ENCODE measurements around the gene TMEM203.

DNA sequence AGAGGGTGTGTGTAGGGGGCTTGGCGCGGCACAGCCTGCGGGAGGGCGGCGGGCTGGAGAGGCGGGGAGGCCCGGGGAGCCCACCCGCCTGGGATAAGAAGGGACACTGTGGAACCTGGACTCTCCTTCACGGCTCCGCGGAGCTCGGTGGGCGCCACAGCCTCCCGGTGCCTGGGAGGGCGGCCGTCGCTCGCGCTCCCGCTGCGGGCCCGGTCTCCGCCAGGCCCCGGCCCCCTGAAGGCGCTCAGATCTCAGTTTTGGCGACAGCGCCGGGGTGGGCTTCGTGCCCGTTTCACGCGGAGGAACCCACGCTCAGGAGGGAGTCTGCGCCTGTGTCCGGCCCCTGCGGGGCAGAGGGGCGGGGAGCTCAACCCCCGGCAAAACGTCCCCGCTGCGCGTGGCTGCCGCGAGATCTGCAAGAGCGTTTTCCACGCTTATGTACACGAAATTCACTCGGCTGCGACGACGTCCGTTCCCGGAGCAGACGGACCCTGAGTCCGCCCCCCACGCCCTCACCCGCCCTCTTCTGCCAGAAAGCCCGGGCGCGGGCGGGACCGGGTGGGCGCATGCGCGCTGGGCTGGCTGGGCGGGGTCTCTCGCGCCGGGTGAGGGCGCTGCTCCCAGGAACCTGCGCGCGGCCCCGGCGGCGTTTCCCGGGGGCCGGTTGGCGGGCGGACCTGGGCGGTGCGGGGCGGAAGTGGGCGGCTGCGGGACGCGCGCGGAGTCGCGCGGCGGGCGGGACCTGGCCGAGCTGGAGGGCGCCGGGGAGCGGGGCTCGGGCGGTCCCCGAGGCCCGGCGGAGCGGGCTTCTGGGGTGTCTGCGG, 49.4 kb upstream of the TMEM203 start, which contains the start of gene NELFB:
- TF ChIP-seq, protein P1, sequence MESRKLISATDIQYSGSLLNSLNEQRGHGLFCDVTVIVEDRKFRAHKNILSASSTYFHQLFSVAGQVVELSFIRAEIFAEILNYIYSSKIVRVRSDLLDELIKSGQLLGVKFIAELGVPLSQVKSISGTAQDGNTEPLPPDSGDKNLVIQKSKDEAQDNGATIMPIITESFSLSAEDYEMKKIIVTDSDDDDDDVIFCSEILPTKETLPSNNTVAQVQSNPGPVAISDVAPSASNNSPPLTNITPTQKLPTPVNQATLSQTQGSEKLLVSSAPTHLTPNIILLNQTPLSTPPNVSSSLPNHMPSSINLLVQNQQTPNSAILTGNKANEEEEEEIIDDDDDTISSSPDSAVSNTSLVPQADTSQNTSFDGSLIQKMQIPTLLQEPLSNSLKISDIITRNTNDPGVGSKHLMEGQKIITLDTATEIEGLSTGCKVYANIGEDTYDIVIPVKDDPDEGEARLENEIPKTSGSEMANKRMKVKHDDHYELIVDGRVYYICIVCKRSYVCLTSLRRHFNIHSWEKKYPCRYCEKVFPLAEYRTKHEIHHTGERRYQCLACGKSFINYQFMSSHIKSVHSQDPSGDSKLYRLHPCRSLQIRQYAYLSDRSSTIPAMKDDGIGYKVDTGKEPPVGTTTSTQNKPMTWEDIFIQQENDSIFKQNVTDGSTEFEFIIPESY (IDR thresholded peaks at IDR 0.05) = no peak
- no peak for TF ChIP-seq CTCF (IDR thresholded peaks at IDR 0.05; ENCODE audit: low read depth, low read length, missing input control)
